Stimulated activated naive CD8-positive, alpha-beta T cell treated with anti-CD3 and anti-CD28 coated beads, Interleukin-15, amount 100 ng/mL, for 72 hours (primary cell): Measurements from ENCODE around the gene SELENON.
"Not testable (repeated sequence)": the region's sequence is repeated elsewhere in the genome, so short reads cannot be mapped to it uniquely, and the experiment has no call there.

ENCODE experiments used
- ATAC-seq: fragments of 150-1000 bp; cut with Tn5 transposase; 2 replicates; pipeline ENCODE4 v1.10.0; 2021; ENCODE audit warnings: mild to moderate bottlenecking, moderate library complexity
- DNase-seq, 2 donors: peaks; one replicate each; pipeline ENCODE4 v3.0.0; 2021 to 2022
- H3K27ac Mint-ChIP-seq, 2 donors: one replicate each; pipeline ENCODE4 v1.8.0; 2022; ENCODE audit warnings: mild to moderate bottlenecking in 2 of 2, mixed read lengths in 2 of 2, moderate library complexity in 2 of 2
- H3K27me3 Mint-ChIP-seq: one replicate; pipeline ENCODE4 v1.8.0; 2022; ENCODE audit warnings: mixed read lengths
- H3K4me1 Mint-ChIP-seq: one replicate; pipeline ENCODE4 v1.8.0; 2022; ENCODE audit warnings: mild to moderate bottlenecking, mixed read lengths
- H3K4me3 Mint-ChIP-seq, 2 donors: one replicate each; pipeline ENCODE4 v1.8.0; 2022; ENCODE audit warnings: mild to moderate bottlenecking in 2 of 2, mixed read lengths in 2 of 2, moderate library complexity in 1 of 2
- H3K9me3 Mint-ChIP-seq, 2 donors: one replicate each; pipeline ENCODE4 v1.8.0; 2022; ENCODE audit warnings: mixed read lengths in 2 of 2

The SELENON gene

DNA sequence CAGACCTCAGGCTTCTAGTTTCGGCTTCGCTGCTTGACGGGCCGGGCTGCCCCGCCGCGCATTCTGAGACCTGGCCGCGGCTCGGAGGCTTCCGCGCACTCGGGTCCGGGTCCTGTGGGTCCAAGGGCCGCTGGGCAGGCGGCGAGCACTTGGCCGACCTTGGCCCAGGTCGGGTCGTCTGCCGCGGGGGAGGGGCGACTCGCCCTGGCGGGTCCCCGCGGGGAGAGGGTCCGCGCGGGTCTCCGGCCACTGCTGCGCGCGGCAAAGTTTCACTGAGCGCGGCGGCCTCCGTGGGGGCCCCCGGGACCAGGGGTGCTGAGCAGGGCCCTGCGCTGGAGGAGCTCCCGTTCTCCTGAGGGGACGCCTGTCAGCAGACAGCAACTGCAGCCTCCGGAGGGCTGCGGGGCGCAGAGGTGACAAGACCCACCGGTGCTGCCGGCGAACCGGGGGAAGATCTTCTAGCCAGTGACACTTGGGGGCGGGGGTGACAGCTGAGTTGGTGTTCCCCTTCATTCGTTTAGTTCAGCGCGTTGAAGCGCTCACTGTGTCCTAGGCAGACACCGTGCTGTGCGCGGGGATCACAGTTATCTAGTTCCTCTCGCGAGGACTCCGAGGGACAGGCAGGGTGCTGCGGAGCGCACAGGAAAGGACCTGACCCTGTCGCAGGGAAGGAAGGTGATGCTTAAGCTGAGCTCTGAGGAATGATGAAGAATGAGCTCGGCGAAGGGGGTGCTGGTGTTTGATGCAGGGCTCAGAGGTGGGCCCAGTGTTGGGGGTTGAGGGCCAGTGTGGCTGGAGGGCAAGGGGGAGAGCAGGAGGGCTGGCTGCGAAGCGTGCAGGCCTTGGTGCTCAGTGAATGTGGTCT, 20.5 kb downstream of the SELENON start:
- H3K27ac Mint-ChIP-seq, result peak overlapping the region; percentile 97 to 98
- no peaks in the 10 kb centered on the region for H3K27me3 Mint-ChIP-seq
- H3K9me3 Mint-ChIP-seq, result no peaks in the 10 kb centered on the region
- peak overlapping the region; percentile 92 to 99 for H3K4me3 Mint-ChIP-seq
- peak; percentile 76 to 83 for DNase-seq
- peak; percentile 82 for ATAC-seq
- H3K4me1 Mint-ChIP-seq, result peaks cover 39% of the 10 kb centered on the region

DNA sequence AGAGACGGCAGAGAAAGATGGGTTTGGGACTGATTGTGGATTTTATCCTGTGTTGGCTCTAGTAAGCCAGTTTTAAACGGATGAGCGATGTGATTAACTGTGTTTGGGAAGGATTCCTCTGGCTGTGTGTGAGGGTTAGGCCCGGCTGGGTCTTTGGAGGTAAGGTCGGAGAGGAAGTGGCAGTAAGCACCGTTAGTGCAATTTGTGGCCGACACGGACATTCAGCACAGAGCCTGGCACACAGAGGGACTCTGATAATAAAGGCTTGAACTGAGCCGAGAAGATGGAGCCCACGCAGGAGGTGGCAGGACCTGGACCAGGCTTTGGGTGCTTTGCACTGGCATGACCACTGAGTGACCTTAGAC, 21.1 kb downstream of the SELENON start:
- H3K4me3 Mint-ChIP-seq, result peak overlapping the region; percentile 92 to 99
- ATAC-seq, result no peak
- no peak for DNase-seq
- no peaks in the 10 kb centered on the region for H3K27me3 Mint-ChIP-seq
- peak overlapping the region; percentile 97 to 98 for H3K27ac Mint-ChIP-seq
- H3K4me1 Mint-ChIP-seq, result peaks cover 39% of the 10 kb centered on the region
- H3K9me3 Mint-ChIP-seq, result no peaks in the 10 kb centered on the region

DNA sequence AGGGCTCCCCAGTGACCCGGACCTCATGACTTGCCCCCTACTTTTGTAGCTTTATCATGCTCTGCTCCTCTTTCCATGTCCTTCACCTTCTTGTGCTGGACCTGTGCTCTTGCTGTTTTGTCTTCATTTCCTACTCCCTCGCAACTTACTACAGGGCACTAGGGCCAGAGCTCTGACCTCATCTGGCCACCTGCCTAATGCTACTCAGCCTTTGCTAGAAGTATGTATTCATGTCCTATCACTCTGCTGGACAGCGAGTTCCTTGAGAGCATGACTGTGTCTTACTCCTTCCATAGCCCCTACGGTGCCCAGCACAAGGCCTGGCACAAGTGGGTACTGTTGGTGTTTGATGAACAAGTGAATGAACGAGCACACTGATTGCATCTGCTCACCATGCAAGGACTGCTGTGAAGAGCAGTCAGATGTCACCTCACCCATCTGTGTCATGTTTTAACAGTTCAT, 21.7 kb downstream of the SELENON start:
- Mint-ChIP-seq H3K27ac (peak overlapping the region in 1 of 2 donors; percentile 98), H3K27me3 (no peaks in the 10 kb centered on the region), H3K4me3 (peak overlapping the region; percentile 92 to 99), H3K4me1 (peaks cover 39% of the 10 kb centered on the region), H3K9me3 (no peaks in the 10 kb centered on the region)
- DNase-seq, result no peak
- no peak for ATAC-seq

DNA sequence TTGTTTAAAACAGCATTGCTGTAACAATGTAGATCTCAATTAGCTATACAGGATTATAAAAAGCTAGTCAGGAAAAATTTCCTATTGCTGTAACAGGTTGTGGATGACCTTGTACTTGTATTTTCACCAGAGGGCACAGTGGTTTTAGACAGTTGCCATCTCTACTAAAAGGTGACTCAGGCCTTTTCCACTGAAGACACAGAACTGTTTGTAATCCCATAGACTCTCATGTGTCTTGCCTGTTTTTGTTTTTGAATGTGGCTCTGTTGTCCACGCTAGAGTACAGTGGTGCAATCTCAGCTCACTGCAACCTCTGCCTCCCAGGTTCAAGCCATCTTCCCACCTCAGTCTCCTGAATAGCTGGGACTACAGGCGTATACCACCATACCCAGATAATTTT, 25.6 kb downstream of the SELENON start:
- Mint-ChIP-seq H3K4me1 (peaks cover 19% of the 10 kb centered on the region), H3K27ac (no peak overlapping the region), H3K9me3 (no peaks in the 10 kb centered on the region), H3K27me3 (no peaks in the 10 kb centered on the region), H3K4me3 (no peak overlapping the region)
- no peak for ATAC-seq
- no peak for DNase-seq

DNA sequence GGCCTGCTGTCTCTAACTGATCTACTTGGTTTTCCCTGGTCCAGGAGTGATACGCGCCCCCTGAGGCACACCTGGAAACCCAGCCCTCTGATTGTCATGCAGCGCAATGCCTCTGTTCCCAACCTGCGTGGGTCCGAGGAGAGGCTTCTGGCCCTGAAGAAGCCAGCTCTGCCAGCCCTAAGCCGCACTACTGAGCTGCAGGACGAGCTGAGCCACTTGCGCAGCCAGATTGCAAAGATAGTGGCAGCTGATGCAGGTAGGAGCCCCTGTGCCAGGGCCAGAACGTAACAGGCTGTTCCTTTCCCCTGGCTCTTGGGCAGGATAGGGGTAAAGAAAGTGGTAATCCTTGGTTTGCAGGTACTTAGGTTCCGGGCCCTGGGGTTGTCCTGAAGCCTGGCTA, 26.6 kb downstream of the SELENON start:
- Mint-ChIP-seq H3K4me3 (no peak overlapping the region), H3K9me3 (no peaks in the 10 kb centered on the region)
- no peak for ATAC-seq

DNA sequence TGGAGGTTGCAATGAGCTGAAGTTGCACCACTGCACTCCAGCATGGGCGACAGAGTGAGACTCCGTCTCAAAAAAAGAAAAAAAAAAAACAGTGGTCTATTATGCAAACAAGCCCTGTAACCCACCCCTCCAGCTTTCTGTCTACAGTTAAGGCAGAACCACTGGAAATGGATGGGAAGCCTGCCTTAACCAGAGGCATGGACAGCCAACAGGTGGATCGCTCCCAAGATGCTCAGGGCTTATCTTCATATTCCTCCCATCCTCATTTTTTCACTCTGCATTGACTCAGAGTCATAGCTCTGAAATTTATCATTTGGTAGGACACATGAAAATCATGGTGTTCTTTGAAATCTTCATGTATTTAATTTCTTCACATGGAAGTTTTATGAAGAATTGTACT, 28.5 kb downstream of the SELENON start:
- ATAC-seq (no peak), DNase-seq (no peak)
- Mint-ChIP-seq H3K4me1 (no peaks in the 10 kb centered on the region), H3K9me3 (no peaks in the 10 kb centered on the region), H3K27me3 (no peaks in the 10 kb centered on the region), H3K4me3 (no peak overlapping the region), H3K27ac (no peak overlapping the region)

More for the DNA sequence above, 26.6 kb downstream of the SELENON start:
- Mint-ChIP-seq H3K27ac (no peak overlapping the region), H3K27me3 (no peaks in the 10 kb centered on the region), H3K4me1 (peaks cover 9% of the 10 kb centered on the region)
- DNase-seq, result no peak

DNA sequence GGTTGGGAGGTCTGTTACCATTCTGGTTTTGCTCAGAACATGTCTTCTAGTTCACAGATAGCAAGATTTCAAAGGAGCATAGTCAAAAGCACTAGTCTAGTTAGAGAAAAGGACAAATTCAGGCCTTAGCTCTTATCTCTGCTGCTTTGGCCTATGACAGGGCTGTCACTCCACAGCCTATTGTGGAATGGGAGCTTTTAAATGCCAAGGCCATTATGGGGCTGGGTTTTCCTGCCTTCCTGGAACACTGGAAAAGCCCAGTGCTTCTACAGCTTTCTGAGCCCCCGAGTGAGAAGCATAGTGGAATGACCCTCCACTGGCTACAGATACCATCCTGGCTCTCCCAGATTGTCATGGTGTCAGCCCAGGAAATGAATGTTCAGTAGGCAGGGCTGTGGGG, 29.1 kb downstream of the SELENON start:
- Mint-ChIP-seq H3K4me3 (no peak overlapping the region), H3K9me3 (no peaks in the 10 kb centered on the region), H3K27me3 (no peaks in the 10 kb centered on the region), H3K4me1 (no peaks in the 10 kb centered on the region), H3K27ac (no peak overlapping the region)
- no peak for ATAC-seq
- DNase-seq, result no peak

DNA sequence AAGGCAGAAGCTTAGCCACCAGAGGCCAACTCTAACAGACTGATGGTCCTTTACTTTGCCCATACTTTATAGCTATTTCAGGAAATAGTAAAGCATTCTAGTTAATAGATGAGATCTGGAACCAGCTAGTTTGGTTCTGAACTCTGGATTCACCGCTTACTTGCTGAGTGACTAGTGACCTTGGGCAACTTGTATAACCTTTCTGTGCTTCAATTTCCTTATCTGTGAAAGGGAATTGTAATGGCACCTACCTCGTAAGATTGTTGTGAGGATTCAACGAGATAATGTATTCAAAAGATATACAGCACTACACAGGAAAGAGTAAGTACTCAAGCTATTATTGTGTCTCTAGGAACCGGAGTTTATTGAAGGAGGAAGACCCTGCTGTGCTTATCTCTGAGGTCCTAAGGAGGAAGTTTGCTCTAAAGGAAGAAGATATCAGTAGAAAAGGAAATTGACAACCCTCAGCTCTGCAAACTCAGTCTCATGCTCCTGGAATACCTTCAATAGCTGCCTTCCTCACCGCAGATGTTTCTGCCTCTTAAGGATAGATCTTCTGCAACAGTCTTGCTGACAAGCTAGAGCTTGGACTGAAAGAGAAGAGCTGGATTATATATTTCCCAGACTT, 31.7 kb downstream of the SELENON start:
- no peak for ATAC-seq
- no peak for DNase-seq
- H3K9me3 Mint-ChIP-seq, result no peaks in the 10 kb centered on the region
- no peaks in the 10 kb centered on the region for H3K27me3 Mint-ChIP-seq
- H3K4me3 Mint-ChIP-seq, result no peak overlapping the region
- H3K4me1 Mint-ChIP-seq, result no peaks in the 10 kb centered on the region
- no peak overlapping the region for H3K27ac Mint-ChIP-seq

DNA sequence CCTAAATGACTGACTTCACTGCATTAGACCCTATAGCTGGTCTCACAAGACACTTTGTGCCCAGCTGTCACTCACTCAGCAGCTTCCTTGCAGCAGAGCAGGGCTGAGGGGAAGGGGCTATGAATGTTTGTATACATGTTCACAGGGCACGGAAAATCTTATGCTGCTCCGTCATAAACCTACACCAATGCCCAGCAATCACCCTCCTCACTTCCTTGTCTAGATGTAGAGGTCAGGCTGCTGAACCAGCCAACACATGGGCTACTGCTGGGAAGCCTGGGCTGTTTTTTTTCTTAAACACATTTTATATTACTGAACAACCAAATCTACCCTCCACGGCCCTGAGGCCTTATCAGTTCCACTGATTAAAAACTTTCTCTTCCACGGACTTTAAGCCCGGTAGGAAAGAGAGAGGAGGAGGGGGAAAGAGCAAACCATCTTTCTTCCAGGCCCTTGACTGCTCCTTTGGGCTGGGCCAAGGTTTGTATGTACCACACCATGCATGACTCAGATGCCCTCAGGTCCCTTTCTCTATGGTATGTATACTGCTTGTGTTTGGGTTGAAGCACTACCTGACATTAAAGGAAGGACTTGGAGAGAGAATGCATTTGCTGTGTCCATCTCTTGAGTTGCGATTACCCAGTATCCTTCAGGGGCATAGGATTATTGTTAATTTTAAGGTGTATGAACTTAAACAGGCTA, 32.5 kb downstream of the SELENON start:
- no peaks in the 10 kb centered on the region for H3K4me1 Mint-ChIP-seq
- H3K27ac Mint-ChIP-seq, result no peak overlapping the region
- ATAC-seq (no peak), DNase-seq (no peak)
- no peak overlapping the region for H3K4me3 Mint-ChIP-seq
- H3K27me3 Mint-ChIP-seq, result no peaks in the 10 kb centered on the region
- no peaks in the 10 kb centered on the region for H3K9me3 Mint-ChIP-seq

DNA sequence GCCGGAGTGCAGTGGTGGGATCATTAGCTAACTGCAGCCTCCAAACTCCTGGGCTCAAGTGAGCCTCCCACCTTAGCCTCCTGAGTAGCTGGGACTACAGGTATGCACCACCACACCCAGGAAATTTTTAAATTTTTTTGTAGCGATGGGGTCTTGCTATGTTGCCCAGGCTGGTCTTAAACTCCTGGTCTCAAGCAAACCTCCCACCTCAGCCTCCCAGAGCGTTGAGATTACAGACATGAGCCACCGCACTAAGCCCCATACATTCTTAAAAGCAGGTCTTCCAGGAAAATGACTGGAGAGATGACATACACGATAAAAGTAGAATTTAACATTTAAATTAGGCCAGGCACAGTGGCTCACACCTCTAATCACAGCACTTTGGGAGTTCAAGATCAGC, 33.2 kb downstream of the SELENON start:
- DNase-seq, result no peak
- H3K9me3 Mint-ChIP-seq, result no peaks in the 10 kb centered on the region
- H3K4me1 Mint-ChIP-seq, result no peaks in the 10 kb centered on the region
- ATAC-seq, result no peak
- no peak overlapping the region for H3K4me3 Mint-ChIP-seq
- H3K27me3 Mint-ChIP-seq, result no peaks in the 10 kb centered on the region
- no peak overlapping the region for H3K27ac Mint-ChIP-seq

DNA sequence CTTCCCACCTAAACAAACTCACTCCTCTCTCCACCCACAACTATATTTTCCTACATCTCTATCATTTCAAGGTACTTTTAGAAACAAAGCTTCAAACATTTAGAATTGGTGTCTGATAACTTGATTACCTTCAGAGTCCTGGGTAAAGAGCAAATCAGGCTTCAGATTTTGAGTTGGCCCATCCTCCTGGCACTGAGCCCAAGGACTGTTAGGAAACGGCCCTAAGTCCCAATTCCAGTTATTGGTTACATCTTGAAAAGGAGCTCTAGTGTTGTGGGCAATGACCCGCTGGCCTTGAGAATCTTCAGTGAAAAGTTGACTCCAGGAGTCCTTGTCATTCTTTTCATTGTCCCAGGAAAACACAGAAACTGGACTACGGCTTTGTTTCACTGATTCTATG, 34.9 kb downstream of the SELENON start:
- no peaks in the 10 kb centered on the region for H3K9me3 Mint-ChIP-seq
- no peak overlapping the region for H3K27ac Mint-ChIP-seq
- ATAC-seq, result no peak
- H3K27me3 Mint-ChIP-seq, result no peaks in the 10 kb centered on the region
- H3K4me3 Mint-ChIP-seq, result no peak overlapping the region
- H3K4me1 Mint-ChIP-seq, result no peaks in the 10 kb centered on the region
- no peak for DNase-seq

DNA sequence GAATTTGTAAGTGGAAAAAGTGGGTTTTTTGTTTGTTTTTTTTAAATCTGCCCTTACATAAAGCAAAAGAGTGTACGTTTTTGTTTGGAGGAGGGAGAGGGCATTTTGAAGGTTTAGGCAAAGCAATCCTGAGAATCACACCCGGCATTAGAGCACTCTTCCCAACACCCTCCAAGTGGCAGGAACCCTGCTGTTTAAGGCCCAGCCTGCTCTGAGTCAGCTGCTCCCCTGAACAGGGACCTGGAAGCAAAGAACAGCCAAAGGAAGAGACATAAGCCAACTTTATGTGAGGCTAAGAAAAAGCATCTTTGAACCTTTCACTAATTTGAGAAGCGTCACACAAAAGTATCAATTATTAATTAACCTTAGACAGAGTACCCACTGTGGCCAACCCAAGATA, 36.7 kb downstream of the SELENON start:
- H3K9me3 Mint-ChIP-seq, result no peaks in the 10 kb centered on the region
- no peak for ATAC-seq
- no peak overlapping the region for H3K27ac Mint-ChIP-seq
- H3K4me1 Mint-ChIP-seq, result no peaks in the 10 kb centered on the region
- H3K4me3 Mint-ChIP-seq, result no peak overlapping the region
- no peak for DNase-seq
- no peaks in the 10 kb centered on the region for H3K27me3 Mint-ChIP-seq

DNA sequence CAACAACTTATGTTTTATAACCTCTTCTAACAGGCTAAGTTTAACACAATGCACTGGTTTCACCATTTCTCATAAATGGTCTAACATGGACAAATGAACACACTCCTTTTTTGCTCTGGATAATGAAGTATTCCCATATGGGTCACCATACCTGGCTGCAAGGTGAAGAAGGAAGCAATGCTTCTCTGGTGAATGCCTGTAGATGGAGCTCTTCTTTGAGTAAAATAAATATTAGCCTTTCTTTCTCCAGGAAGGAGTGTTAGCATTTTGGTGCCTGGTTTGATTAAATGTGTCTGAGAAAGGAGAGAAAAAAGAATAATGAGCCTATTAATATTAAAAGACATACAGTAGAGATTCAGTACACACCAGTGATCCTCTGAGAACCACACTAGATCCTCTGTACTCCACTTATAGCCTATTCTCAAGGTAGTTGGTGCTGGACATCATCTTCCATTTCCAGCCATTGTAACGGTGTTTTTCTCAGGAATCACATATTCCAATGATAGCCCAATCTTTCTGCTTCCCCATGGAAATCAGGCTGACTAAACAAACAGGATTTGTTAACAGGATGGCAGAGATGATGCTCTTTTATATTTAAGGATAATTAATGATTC, 37.4 kb downstream of the SELENON start:
- H3K4me1 Mint-ChIP-seq, result no peaks in the 10 kb centered on the region
- H3K27me3 Mint-ChIP-seq, result no peaks in the 10 kb centered on the region
- ATAC-seq (no peak), DNase-seq (no peak)
- H3K4me3 Mint-ChIP-seq, result no peak overlapping the region
- H3K9me3 Mint-ChIP-seq, result no peaks in the 10 kb centered on the region
- H3K27ac Mint-ChIP-seq, result no peak overlapping the region

DNA sequence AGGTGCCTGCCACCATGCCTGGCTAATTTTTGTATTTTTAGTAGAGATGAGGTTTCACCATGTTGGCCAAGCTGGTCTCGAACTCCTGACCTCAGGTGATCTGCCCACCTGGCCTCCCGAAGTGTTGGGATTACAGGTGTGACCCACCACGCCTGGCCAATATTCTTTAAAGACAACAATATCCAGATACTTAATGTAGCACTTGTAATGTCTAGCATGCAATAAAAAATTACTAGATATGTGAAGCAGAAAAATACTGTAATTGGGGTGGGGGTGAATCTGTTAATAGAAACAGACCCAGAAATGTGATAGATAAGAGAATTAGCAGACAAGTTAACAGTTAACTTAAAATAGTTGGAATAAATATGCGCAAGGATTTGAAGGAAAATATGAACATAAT, 39.8 kb downstream of the SELENON start:
- H3K4me1 Mint-ChIP-seq, H3K9me3 Mint-ChIP-seq, H3K27me3 Mint-ChIP-seq, DNase-seq, H3K27ac Mint-ChIP-seq, H3K4me3 Mint-ChIP-seq, ATAC-seq: not testable (repeated sequence)

DNA sequence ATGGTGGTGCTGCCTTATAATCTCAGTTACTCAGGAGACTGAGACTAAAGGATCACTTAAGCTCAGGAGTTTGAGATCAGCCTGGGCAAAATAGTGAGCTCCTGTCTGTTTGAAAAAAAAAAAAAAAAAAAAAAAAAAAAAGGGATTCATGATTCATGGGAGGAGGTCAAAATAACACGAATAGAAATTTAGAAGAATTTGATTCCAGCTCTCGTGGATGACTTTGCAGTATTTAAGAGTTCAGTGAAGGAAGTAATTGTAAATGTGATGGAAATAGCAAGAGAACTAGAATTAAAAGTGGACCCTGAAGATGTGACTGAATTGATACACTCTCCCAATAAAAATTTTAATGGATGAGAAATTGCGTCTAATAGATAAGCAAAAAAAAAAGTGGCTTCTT, 43.5 kb downstream of the SELENON start:
- Mint-ChIP-seq H3K4me1 (peaks cover 6% of the 10 kb centered on the region), H3K27me3 (no peaks in the 10 kb centered on the region), H3K4me3 (no peak overlapping the region), H3K9me3 (no peaks in the 10 kb centered on the region), H3K27ac (no peak overlapping the region)
- DNase-seq (no peak), ATAC-seq (no peak)
